Spleen (tissue), 11 donors: ENCODE data around the gene PTTG1IP. TPM values are rescaled to one million over a fixed set of nuclear protein-coding genes. Genes with fewer than 3 reads are reported as not detected.

ENCODE experiments used
- DNase-seq: peaks from one replicate; pipeline ENCODE4 v3.0.0-alpha.2; 2020
- H3K27ac ChIP-seq, 8 donors: fragments of 200-600 bp; sonication (generic) in 7 of 8; 1 replicate in 4 of 8; 2 replicates in 4 of 8; pipeline versions ENCODE4 v1.5.0 to v1.8.0; 2016 to 2021; ENCODE audit warnings: inconsistent platforms in 4 of 8, mild to moderate bottlenecking in 4 of 8, moderate library complexity in 1 of 8
- H3K27me3 ChIP-seq, 7 donors: fragments of 200-600 bp; sonication (generic) in 6 of 7; replicated peaks in 1 of 7; 1 replicate in 4 of 7; 2 replicates in 3 of 7; pipeline versions ENCODE4 v1.5.0 to v1.8.0; 2016 to 2021; ENCODE audit warnings: inconsistent platforms in 3 of 7, mild to moderate bottlenecking in 1 of 7
- H3K36me3 ChIP-seq, 6 donors: fragments of 200-600 bp; sonication (generic) in 5 of 6; 1 replicate in 4 of 6; 2 replicates in 2 of 6; pipeline versions ENCODE4 v1.5.0 to v1.8.0; 2016 to 2021; ENCODE audit warnings: inconsistent platforms in 2 of 6
- H3K4me1 ChIP-seq, 6 donors: fragments of 200-600 bp; sonication (generic) in 5 of 6; 1 replicate in 3 of 6; 2 replicates in 3 of 6; pipeline versions ENCODE4 v1.5.0 to v1.8.0; 2016 to 2021; ENCODE audit warnings: inconsistent platforms in 3 of 6
- H3K4me3 ChIP-seq, 8 donors: fragments of 200-600 bp; sonication (generic) in 7 of 8; 1 replicate in 4 of 8; 2 replicates in 4 of 8; pipeline versions ENCODE4 v1.5.0 to v1.8.0; 2016 to 2021; ENCODE audit warnings: inconsistent platforms in 4 of 8, mild to moderate bottlenecking in 4 of 8, moderate library complexity in 2 of 8
- H3K9me3 ChIP-seq, 8 donors: fragments of 200-600 bp; sonication (generic) in 7 of 8; 1 replicate in 4 of 8; 2 replicates in 4 of 8; pipeline versions ENCODE4 v1.5.0 to v1.8.0; 2016 to 2021; ENCODE audit warnings: inconsistent platforms in 4 of 8
- CTCF ChIP-seq, 11 experiments: fragments of 200-600 bp in 7 of 11; fragments of 450-650 bp in 4 of 11; sonication (generic) in 4 of 11; IDR thresholded peaks in 8 of 11; conservative IDR thresholded peaks in 3 of 11; 1 replicate in 7 of 11; 2 replicates in 4 of 11; pipeline versions ENCODE4 v1.4.0 to v1.8.0; 2016 to 2021; ENCODE audit warnings: antibody characterized with exemption in 11 of 11, inconsistent platforms in 4 of 11, mild to moderate bottlenecking in 1 of 11
- POLR2A ChIP-seq, 3 donors: fragments of 450-650 bp; IDR thresholded peaks; one replicate each; pipeline ENCODE4 v1.5.1; 2017; ENCODE audit warnings: antibody characterized with exemption in 3 of 3, mild to moderate bottlenecking in 1 of 3
- POLR2AphosphoS5 ChIP-seq, 3 donors: sonication (generic); formaldehyde crosslinking; IDR thresholded peaks; one replicate each; pipeline ENCODE4 v1.5.1; 2017; ENCODE audit warnings: antibody characterized with exemption in 3 of 3
- WGBS, 5 donors: extraction: QIAGEN DNeasy Blood & Tissue Kit in 3 of 5; methylation state at CpG; one replicate each; pipeline versions ENCODE4 v1.1.5 to v1.1.7; 2013 to 2018; 5-methylcytosine and 5-hydroxymethylcytosine counted together
- intact Hi-C: fragments of 100-400 bp; cut with DNase I; formaldehyde crosslinking; loops from one replicate; pipeline ENCODE4 v1.15.0; 2023; ENCODE audit warnings: low total_unique reads
- polyA plus RNA-seq, 3 donors: library from polyadenylated mRNA; stranded (reverse); fragments of 200-250 nt; gene quantifications; one replicate each; pipeline ENCODE4 v1.2.1, GENCODE V29; 2013
- total RNA-seq, 7 donors: library from RNA; depleted of rRNA in 3 of 7; stranded (reverse); fragments of >200 nt in 3 of 7; fragmentation: NEBNext Ultra II Directional in 4 of 7; extraction: Animal tissue kit (Norgen Biotek cat#: 25700) in 4 of 7; gene quantifications; one replicate each; pipeline versions ENCODE4 v1.1.0 to v1.2.1, GENCODE V29; 2016 to 2021
- donor health status: healthy with polysubstance abuse.
- donor health status: DM: no; HTN: no; CAD: no; lungs with moderate emphysema.
- donor health status: DM: no; HTN: no; CAD: no.
- donor health status: Bipolar disorder and iron deficiency.
- donor health status: healthy.
- donor health status: DM: no; HTN: no; CAD: no.
- donor health status: DM: yes; HTN: yes; CAD: no.

The PTTG1IP gene
- total and polyA plus RNA-seq, 10 donors: 57.6 to 189 (median 135) TPM

- TF ChIP-seq CTCF (IDR thresholded peaks at IDR 0.05 in 8 of 11, conservative IDR thresholded peaks at IDR 0.05 in 3 of 11) (no peak), POLR2A (IDR thresholded peaks at IDR 0.05) (no peak), POLR2AphosphoS5 (IDR thresholded peaks at IDR 0.05) (peak in 1 of 3 donors; percentile 58)
- no peak for DNase-seq
- peaks cover 52 to 99% (median 89%) of the 10 kb centered on the region in 6 donors for H3K4me1 ChIP-seq
- intact Hi-C loops: no loop called here
- H3K27me3 ChIP-seq: no peaks in the 10 kb centered on the region
- H3K27ac ChIP-seq: peak overlapping the region in 7 of 8 donors; percentile 82 to 97 (median 93)
- H3K36me3 ChIP-seq: peaks cover 0 to 53% (median 20%) of the 10 kb centered on the region in 6 donors
- peak overlapping the region in 1 of 8 donors; percentile 59 for H3K4me3 ChIP-seq
- 78 to 85% (median 83%) methylated on average over 19 to 27 of the region's 27 CpGs for WGBS, 5 donors
- H3K9me3 ChIP-seq: no peaks in the 10 kb centered on the region
Observed at GRCh38 chr21:44910229-44911067, 37.0 kb upstream of the PTTG1IP start.

GRCh38 chr21:44909719-44910118, 36.2 kb upstream of the PTTG1IP start:
- 86 to 93% (median 93%) methylated on average over 9 of the region's 9 CpGs for WGBS, 5 donors
- intact Hi-C loops: no loop called here
- Histone ChIP-seq H3K27ac (peak overlapping the region in 4 of 8 donors; percentile 93 to 97 (median 96)), H3K9me3 (no peaks in the 10 kb centered on the region), H3K4me3 (no peak overlapping the region), H3K27me3 (no peaks in the 10 kb centered on the region), H3K4me1 (peaks cover 44 to 99% (median 88%) of the 10 kb centered on the region in 6 donors), H3K36me3 (peaks cover 0 to 60% (median 25%) of the 10 kb centered on the region in 6 donors)
- DNase-seq: peak; percentile 49
- TF ChIP-seq POLR2A (IDR thresholded peaks at IDR 0.05) (no peak), POLR2AphosphoS5 (IDR thresholded peaks at IDR 0.05) (no peak), CTCF (IDR thresholded peaks at IDR 0.05 in 8 of 11, conservative IDR thresholded peaks at IDR 0.05 in 3 of 11) (no peak)

DNA sequence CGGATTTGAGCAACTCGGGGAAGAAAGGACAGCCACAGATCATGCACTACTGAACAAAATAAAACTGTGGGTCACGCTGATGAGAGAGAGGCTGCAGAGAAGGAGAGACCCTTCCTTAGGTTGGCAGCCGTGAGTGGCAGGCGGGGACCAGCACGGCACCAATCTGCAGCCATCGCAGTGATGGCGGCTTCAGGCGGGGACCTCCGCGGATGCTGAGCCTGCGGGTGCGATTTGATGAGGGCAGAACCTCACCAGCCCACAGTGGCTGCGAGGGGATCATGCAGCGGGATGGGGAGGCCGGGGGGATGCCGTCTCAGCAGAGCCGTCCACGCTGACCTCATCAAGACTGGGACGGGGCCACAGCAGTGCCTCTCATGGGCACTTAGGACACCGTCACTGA, 35.4 kb upstream of the PTTG1IP start:
- peaks cover 0 to 68% (median 27%) of the 10 kb centered on the region in 6 donors for H3K36me3 ChIP-seq
- no peak overlapping the region for H3K4me3 ChIP-seq
- no peaks in the 10 kb centered on the region for H3K9me3 ChIP-seq
- no peaks in the 10 kb centered on the region for H3K27me3 ChIP-seq
- intact Hi-C loops: no loop called here
- peaks cover 36 to 99% (median 80%) of the 10 kb centered on the region in 6 donors for H3K4me1 ChIP-seq
- TF ChIP-seq POLR2AphosphoS5 (IDR thresholded peaks at IDR 0.05) (peak in 2 of 3 donors; percentile 18 to 73), CTCF (IDR thresholded peaks at IDR 0.05 in 8 of 11, conservative IDR thresholded peaks at IDR 0.05 in 3 of 11) (no peak)
- DNase-seq: no peak
- H3K27ac ChIP-seq: peak overlapping the region in 5 of 8 donors; percentile 64 to 97 (median 93)
- WGBS, 5 donors: 91 to 95% (median 93%) methylated on average over 20 to 21 of the region's 21 CpGs
